Gastrocnemius medialis (tissue), 4 donors: ENCODE data around the gene PDYN.

Experiments
- POLR2A ChIP-seq, 2 donors: fragments of 450-650 bp; IDR thresholded peaks; one replicate each; pipeline ENCODE4 v1.6.1; 2017; ENCODE audit warnings: antibody characterized with exemption in 2 of 2, mild to moderate bottlenecking in 2 of 2, moderate library complexity in 2 of 2
- TF ChIP-seq, protein P1 (sequence below), 5 experiments: fragments of 450-650 bp in 3 of 5; fragments of 200-600 bp in 2 of 5; sonication (generic) in 2 of 5; IDR thresholded peaks in 4 of 5; conservative IDR thresholded peaks in 1 of 5; 1 replicate in 4 of 5; 2 replicates in 1 of 5; pipeline ENCODE4 v1.5.1; 2016 to 2019; ENCODE audit warnings: antibody characterized with exemption in 5 of 5, mild to moderate bottlenecking in 3 of 5, moderate library complexity in 3 of 5

DNA sequence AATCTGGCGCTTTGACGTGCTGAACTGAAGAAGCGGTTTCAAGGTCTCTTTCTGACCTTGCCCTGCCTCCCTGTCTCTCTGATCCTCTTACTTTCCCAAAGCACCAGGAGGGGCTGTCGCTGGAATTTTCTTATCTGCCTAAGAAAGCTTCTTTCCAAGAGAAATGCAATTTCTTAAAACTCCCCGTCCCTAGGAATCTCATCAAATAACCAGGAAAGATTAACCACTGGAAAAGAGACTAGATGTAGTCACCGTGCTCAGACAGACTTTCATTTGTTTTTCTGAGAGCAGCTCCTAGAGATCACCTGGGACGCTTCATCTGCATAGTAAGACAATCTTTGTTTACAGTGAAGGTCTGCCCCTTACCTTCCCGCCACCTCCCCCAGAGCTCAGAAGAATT is 38.6 kb downstream of the PDYN start:
- TF ChIP-seq POLR2A (IDR thresholded peaks at IDR 0.05) = no peak
- TF ChIP-seq, protein P1, sequence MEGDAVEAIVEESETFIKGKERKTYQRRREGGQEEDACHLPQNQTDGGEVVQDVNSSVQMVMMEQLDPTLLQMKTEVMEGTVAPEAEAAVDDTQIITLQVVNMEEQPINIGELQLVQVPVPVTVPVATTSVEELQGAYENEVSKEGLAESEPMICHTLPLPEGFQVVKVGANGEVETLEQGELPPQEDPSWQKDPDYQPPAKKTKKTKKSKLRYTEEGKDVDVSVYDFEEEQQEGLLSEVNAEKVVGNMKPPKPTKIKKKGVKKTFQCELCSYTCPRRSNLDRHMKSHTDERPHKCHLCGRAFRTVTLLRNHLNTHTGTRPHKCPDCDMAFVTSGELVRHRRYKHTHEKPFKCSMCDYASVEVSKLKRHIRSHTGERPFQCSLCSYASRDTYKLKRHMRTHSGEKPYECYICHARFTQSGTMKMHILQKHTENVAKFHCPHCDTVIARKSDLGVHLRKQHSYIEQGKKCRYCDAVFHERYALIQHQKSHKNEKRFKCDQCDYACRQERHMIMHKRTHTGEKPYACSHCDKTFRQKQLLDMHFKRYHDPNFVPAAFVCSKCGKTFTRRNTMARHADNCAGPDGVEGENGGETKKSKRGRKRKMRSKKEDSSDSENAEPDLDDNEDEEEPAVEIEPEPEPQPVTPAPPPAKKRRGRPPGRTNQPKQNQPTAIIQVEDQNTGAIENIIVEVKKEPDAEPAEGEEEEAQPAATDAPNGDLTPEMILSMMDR (IDR thresholded peaks at IDR 0.05 in 4 of 5, conservative IDR thresholded peaks at IDR 0.05 in 1 of 5) = no peak
